Measurements from ENCODE around the gene TRPM3.

DNA sequence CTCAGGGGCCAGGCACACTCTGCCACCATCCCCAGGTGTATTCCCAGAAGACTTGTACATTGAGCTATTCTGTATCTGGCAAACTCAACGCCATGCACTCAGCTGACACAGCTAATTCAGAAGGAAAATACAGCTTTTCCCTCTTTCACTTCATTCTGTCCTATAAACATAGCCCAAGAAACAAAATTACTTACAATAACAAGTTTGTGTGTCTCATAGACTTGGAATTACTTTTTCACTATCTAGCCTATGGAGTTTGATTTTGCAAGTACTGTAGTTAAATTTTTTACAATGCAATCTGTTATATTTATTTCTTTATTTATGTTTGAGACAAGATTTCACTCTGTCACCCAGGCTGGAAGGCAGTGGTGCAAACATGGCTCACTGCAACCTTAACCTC is 581.9 kb downstream of the TRPM3 start:
- TF ChIP-seq, protein P1, sequence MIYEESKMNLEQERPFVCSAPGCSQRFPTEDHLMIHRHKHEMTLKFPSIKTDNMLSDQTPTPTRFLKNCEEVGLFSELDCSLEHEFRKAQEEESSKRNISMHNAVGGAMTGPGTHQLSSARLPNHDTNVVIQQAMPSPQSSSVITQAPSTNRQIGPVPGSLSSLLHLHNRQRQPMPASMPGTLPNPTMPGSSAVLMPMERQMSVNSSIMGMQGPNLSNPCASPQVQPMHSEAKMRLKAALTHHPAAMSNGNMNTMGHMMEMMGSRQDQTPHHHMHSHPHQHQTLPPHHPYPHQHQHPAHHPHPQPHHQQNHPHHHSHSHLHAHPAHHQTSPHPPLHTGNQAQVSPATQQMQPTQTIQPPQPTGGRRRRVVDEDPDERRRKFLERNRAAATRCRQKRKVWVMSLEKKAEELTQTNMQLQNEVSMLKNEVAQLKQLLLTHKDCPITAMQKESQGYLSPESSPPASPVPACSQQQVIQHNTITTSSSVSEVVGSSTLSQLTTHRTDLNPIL (CRISPR knock-in tag; IDR thresholded peaks at IDR 0.05; ENCODE audit: low read depth): no peak
- TF ChIP-seq OSR1 (CRISPR knock-in tag; IDR thresholded peaks at IDR 0.05): no peak
- no peak for TF ChIP-seq ZNF70 (CRISPR knock-in tag; IDR thresholded peaks at IDR 0.05)
- TF ChIP-seq ESRRG (CRISPR knock-in tag; IDR thresholded peaks at IDR 0.05): no peak
- TF ChIP-seq ZC3H10 (CRISPR knock-in tag; IDR thresholded peaks at IDR 0.05): no peak
- TF ChIP-seq ARNTL (CRISPR knock-in tag; IDR thresholded peaks at IDR 0.05; ENCODE audit: borderline replicate concordance, low read depth): no peak

All from SK-N-SH treated with all-trans-retinoic acid at 6 μM for 48 hours (cell line).